Activated naive CD8-positive, alpha-beta T cell (primary cell): Measurements from ENCODE around the gene OR52I2.
A peak's percentile ranks its signal among the peaks of the same experiment; 100 is the strongest.

ENCODE experiments used
- H3K27ac Mint-ChIP-seq: one replicate; pipeline ENCODE4 v1.8.0; 2021; ENCODE audit warnings: mixed read lengths
- H3K27me3 Mint-ChIP-seq: one replicate; pipeline ENCODE4 v1.8.0; 2021; ENCODE audit warnings: mixed read lengths
- H3K36me3 Mint-ChIP-seq: one replicate; pipeline ENCODE4 v1.8.0; 2021; ENCODE audit warnings: mixed read lengths
- H3K4me1 Mint-ChIP-seq: one replicate; pipeline ENCODE4 v1.8.0; 2021; ENCODE audit warnings: low read depth, mixed read lengths
- H3K4me3 Mint-ChIP-seq: one replicate; pipeline ENCODE4 v1.8.0; 2021; ENCODE audit warnings: mild to moderate bottlenecking, mixed read lengths
- H3K9me3 Mint-ChIP-seq: one replicate; pipeline ENCODE4 v1.8.0; 2021; ENCODE audit warnings: low read depth, mixed read lengths

OR52I2 gene

DNA sequence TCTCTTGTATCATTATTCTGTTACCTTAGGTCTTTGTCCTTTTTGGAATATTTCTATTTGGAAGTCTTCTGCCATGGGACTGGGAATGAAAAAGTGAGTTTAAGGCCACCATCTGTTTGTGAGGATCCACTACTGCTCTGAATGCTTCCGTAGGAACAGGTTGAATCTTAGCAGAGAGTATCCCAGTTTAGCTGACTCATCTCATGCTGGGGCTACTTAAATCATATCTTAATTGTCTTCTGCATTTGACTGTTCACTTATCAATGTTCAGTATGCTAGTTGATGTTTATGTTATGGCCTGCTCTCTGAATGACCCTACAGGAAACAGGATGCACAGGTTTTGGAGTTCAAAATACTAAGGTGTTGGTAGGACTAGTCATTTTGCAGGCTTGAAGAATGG, 1.4 kb upstream of the OR52I2 start:
- Mint-ChIP-seq H3K36me3 (peaks cover 3% of the 10 kb centered on the region), H3K9me3 (no peaks in the 10 kb centered on the region), H3K4me1 (peaks cover 5% of the 10 kb centered on the region), H3K27me3 (peaks cover 29% of the 10 kb centered on the region), H3K27ac (no peak overlapping the region), H3K4me3 (no peak overlapping the region)

DNA sequence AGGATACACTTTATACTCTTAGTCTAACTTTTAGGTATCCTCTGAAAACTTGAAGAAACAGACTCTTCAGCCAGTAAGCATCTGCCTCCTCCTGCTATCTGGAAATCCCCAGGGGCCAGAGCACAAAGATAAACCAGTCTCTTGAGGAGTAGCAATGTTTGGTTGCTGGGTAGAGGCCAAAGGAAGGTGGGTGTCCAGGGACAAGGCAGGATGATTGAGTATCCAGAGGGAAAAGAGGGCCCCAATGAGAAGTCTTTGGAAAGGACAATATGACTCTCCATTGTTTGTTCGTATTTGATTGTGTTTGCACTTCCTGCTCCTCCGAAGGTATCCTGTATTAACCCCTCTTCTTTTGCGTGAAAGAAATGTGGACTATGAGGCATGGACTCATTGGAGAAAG, 7.5 kb downstream of the OR52I2 start:
- H3K36me3 Mint-ChIP-seq, result peaks cover 3% of the 10 kb centered on the region
- no peak overlapping the region for H3K27ac Mint-ChIP-seq
- no peaks in the 10 kb centered on the region for H3K9me3 Mint-ChIP-seq
- H3K4me1 Mint-ChIP-seq, result no peaks in the 10 kb centered on the region
- no peak overlapping the region for H3K4me3 Mint-ChIP-seq
- peaks cover 14% of the 10 kb centered on the region for H3K27me3 Mint-ChIP-seq

DNA sequence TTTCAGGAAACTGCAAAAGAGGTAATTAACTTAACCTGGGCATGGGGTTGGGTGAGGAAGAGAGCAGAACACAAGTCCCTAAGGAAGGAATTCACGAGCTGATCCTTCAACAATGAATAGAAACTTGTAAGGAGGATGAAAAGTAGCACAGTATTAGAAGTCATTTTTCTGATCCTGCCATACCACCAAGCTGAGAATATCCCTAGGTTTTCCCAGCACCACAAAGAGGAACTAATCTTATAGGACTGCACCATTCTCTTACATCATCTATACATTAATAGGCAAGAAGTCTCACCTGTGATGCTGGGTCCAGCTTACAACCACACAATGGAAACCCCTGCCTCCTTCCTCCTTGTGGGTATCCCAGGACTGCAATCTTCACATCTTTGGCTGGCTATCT, 12.2 kb downstream of the OR52I2 start, which contains the start of gene OR52I1:
Gene OR52I1, plus strand, starts transcription at position 301 of the 400 bp plus-strand sequence. Its CDS starts 0 bp downstream, at position 301.
- no peak within 1 kb of the TSS for H3K4me3 Mint-ChIP-seq
- no peaks in the 10 kb centered on the region for H3K27me3 Mint-ChIP-seq
- H3K36me3 Mint-ChIP-seq, result peaks cover 14% of the 10 kb centered on the region
- no peaks in the 10 kb centered on the region for H3K4me1 Mint-ChIP-seq
- H3K27ac Mint-ChIP-seq, result no peak within 1 kb of the TSS
- no peaks in the 10 kb centered on the region for H3K9me3 Mint-ChIP-seq

DNA sequence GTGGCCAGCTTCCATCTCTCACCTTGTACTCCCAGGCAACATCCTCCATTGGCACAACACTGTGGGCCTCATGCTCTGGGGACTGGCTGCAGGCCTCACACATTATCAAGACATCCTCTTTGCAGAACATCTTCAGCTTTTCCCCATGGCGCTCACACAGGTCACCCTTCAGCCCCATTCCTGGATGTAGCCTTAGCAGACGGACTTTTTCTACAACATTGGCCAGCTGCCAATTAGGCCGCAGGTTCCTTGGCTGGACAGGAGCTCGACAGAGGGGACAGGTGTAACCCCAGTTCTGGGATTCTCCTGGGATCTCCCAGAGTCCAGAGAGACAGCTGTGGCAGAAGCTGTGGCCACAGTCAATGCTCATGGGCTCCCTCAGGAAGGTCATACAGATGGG, 23.5 kb downstream of the OR52I2 start:
- no peaks in the 10 kb centered on the region for H3K27me3 Mint-ChIP-seq
- peaks cover 40% of the 10 kb centered on the region for H3K4me1 Mint-ChIP-seq
- H3K4me3 Mint-ChIP-seq, result no peak overlapping the region
- H3K36me3 Mint-ChIP-seq, result peaks cover 14% of the 10 kb centered on the region
- H3K9me3 Mint-ChIP-seq, result no peaks in the 10 kb centered on the region
- no peak overlapping the region for H3K27ac Mint-ChIP-seq

DNA sequence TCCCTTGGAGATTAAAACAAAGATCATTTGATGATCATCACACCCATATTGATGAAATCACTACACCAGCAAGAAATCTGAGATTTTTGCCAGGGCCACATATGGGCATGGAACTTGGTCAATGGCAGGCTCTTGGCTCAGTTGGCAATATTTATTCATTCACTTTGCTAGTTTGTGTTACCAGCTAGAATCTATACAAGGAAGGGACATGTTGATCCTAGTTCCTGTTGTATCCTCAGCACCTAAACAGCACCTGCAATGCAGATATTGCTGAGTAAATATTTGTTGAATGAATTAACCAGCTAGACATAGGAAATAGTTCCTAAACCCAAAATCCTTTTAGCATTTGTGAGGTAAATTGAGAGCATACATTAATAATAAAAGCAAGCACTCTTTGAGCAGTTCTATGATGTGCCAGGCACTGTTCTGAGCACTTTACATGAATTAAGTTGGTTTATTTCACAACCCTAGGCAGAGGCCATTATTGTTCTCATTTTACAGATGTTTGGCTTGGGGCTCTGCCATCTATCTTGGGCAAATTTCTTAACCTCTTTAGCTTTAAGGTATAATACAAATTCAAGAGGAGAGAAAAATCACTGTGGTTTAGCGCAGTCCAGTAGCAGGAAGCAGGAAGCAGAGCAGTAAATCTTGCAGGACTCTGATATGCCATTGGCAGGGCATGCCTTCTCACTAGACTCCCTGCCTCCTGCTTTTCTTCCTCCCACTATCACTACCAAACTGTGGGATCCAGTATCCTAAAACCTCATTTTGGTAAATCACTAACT, 24.9 kb downstream of the OR52I2 start:
- Mint-ChIP-seq H3K27ac (no peak overlapping the region), H3K36me3 (peaks cover 12% of the 10 kb centered on the region), H3K4me1 (peaks cover 45% of the 10 kb centered on the region), H3K4me3 (peak overlapping the region; percentile 92), H3K27me3 (no peaks in the 10 kb centered on the region), H3K9me3 (no peaks in the 10 kb centered on the region)

DNA sequence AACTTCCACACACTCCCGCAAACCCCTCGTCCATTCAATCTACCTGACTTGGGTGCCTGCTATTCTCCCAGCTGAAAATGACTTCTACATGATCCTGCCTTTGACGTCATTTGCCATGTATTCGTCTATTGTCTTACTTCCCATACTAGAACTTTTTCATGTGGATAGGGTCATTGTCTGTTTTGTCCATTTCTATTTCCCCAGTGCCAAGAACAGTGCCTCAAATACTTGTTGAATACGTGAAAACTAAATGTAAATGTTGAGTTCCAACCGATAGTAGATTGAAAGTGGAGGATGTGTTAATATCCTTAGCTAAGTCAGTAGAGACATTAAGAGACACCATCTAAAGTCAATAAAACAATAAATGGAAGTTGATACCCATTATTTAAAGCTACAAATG, 25.6 kb downstream of the OR52I2 start:
- Mint-ChIP-seq H3K9me3 (no peaks in the 10 kb centered on the region), H3K36me3 (peaks cover 12% of the 10 kb centered on the region), H3K27ac (peak overlapping the region; percentile 96), H3K27me3 (no peaks in the 10 kb centered on the region), H3K4me3 (peak overlapping the region; percentile 92), H3K4me1 (peaks cover 45% of the 10 kb centered on the region)

DNA sequence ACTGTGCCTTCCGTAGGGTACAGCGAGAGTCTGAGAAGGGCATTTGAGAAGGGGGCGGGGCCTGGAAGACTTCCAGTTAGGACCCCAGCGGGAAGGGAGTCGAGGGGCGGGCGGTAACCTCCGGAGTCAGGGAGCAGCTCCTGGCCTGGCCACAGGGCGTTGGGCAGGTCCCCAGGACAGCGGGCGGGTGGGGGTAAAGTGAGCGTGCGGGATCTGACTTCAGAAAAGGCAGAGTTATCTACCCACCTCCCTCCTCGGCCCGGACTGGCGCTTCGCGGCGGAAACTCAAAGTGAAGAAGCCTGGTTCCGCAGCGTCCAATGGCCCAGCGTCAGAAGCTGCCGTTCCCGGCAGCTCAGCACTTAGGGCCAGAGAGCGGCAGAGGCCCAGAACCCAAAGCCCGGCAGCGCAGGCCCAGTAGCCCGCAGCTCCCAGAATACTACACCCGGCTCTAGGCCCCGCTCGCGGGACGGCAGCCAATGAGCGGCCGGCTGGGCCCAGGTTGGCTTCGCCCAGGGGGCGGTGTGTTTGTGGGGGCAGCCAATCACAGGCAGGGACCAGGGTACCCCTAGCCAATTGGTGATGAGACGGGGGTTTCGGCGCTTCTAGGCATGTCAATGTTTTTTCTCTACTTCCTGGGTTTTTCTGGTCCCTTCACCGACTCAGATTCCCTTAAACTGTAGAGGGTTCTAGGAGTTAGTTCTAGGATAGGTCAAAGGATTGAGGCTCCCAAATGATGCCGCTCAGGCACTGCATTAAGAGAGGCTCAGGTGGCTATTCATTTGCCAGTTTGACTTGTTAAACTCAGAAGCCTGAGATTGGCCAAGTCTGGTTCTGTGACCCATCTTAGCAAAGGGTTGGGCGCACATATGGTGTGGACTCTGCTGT, 26.5 kb downstream of the OR52I2 start, which contains the start of gene TRIM68:
Gene TRIM68, minus strand, starts transcription at position 451 of the 886 bp plus-strand sequence. CDS start 2,727 bp downstream, outside the sequence.
- H3K9me3 Mint-ChIP-seq, result no peaks in the 10 kb centered on the region
- no peaks in the 10 kb centered on the region for H3K27me3 Mint-ChIP-seq
- H3K27ac Mint-ChIP-seq, result peak within 1 kb of the TSS; percentile 96
- H3K4me1 Mint-ChIP-seq, result peaks cover 45% of the 10 kb centered on the region
- H3K4me3 Mint-ChIP-seq, result peak within 1 kb of the TSS; percentile 92
- H3K36me3 Mint-ChIP-seq, result peaks cover 12% of the 10 kb centered on the region

DNA sequence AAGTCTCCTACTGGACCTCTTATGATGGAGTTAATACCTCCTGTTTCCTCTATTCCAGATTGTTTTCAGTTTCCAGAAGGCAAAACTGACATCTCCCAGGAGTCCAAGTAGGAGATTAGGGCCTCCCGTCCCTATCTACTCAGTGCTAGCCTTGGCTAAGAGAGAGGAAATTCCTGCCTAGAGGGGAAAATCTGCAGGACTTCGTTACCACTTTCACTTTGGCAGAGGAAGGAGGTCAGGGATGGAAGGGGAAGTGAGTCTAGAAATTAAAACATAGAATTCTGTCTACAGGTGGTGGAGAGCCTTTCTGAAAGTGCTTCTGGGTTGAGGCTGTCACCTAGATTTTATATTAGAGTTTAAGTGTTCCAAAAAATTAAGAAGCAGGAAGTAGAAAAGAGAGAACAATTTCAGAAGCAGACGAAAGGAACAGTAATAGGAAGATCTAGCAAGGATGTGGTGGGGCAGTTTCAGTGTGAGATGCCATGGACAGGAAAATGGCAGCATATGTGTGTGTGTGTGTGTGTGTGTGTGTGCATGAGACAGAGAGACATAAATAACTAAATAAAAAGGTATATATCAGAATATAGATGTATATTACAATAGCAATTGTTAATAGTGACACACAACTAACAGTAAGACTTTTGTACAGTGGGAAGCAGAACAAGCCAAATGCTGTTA, 28.9 kb downstream of the OR52I2 start:
- Mint-ChIP-seq H3K4me3 (peak overlapping the region; percentile 45), H3K27ac (peak overlapping the region; percentile 75), H3K4me1 (peaks cover 38% of the 10 kb centered on the region), H3K36me3 (peaks cover 2% of the 10 kb centered on the region), H3K27me3 (no peaks in the 10 kb centered on the region), H3K9me3 (no peaks in the 10 kb centered on the region)

DNA sequence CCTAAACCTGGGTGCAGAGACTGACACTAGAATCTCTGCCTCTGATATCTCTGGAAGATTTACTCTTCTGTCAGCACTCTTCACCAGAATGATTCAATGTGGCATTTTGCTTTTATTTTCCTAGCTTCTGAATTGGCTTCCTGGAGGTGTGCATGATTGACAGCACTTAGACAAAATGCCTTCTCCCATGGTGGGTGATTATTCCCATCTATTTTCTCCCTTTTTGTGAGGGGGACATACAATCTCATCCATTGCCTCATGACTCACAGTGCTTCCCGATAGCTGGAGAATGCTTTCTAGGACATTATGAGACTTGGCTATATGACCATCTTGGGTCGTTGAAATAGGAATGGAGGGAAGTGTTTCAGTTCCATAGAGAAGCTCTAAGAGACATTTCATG, 30.4 kb downstream of the OR52I2 start:
- no peak overlapping the region for H3K4me3 Mint-ChIP-seq
- H3K27me3 Mint-ChIP-seq, result peaks cover 2% of the 10 kb centered on the region

DNA sequence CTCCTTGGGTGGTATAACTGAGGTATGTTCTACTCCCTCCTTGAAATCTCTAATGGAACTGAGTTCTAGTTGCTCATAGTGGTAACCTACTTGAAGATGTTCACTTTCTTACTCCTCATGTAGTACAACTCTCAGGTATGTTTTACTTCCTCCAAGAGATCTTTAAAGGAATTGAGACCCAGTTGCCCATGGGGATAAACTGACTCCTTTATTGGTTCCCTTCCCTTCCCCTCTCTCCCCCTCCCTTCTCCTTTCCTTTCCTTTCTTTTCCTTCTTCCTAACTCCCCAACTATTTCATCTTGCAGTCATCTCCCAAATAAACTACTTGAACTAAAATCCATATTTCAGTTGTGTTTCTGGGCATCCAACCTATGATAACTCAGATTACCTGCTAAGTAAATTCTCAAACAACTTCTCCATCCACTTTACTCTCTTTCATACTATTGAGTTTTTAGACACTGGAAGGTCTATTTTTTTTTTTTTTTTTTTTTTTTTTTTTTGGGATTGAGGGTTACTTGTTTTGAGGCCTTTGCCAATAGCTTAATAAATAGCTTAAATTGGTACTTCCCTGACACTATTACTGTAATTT, 34.4 kb downstream of the OR52I2 start:
- Mint-ChIP-seq H3K36me3 (no peaks in the 10 kb centered on the region), H3K27ac (no peak overlapping the region), H3K27me3 (peaks cover 4% of the 10 kb centered on the region), H3K4me3 (no peak overlapping the region), H3K4me1 (no peaks in the 10 kb centered on the region), H3K9me3 (no peaks in the 10 kb centered on the region)

More for the DNA sequence above, 30.4 kb downstream of the OR52I2 start:
- H3K9me3 Mint-ChIP-seq, result no peaks in the 10 kb centered on the region
- no peaks in the 10 kb centered on the region for H3K36me3 Mint-ChIP-seq
- H3K27ac Mint-ChIP-seq, result no peak overlapping the region
- peaks cover 26% of the 10 kb centered on the region for H3K4me1 Mint-ChIP-seq

DNA sequence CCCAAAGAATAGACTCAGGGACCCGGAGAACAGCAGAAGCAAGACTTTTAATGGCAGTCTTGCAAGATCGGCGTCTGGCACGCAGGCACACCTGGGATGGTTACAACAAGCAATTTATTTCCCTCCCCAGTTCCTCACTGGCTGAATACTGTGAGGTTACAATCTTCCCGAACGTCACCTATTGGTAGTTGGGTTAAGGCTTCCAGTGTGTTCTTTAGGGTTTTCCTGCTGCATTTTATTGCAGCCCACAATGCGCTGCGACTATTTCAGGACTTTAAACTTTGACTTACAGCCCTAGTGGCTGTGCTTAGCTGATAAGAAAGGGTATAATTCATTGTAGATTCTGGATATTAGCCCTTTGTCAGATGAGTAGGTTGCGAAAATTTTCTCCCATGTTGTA, 38.0 kb downstream of the OR52I2 start:
- no peak overlapping the region for H3K4me3 Mint-ChIP-seq
- H3K36me3 Mint-ChIP-seq, result peaks cover 2% of the 10 kb centered on the region
- H3K9me3 Mint-ChIP-seq, result no peaks in the 10 kb centered on the region
- H3K27ac Mint-ChIP-seq, result no peak overlapping the region
- peaks cover 7% of the 10 kb centered on the region for H3K27me3 Mint-ChIP-seq
- no peaks in the 10 kb centered on the region for H3K4me1 Mint-ChIP-seq

DNA sequence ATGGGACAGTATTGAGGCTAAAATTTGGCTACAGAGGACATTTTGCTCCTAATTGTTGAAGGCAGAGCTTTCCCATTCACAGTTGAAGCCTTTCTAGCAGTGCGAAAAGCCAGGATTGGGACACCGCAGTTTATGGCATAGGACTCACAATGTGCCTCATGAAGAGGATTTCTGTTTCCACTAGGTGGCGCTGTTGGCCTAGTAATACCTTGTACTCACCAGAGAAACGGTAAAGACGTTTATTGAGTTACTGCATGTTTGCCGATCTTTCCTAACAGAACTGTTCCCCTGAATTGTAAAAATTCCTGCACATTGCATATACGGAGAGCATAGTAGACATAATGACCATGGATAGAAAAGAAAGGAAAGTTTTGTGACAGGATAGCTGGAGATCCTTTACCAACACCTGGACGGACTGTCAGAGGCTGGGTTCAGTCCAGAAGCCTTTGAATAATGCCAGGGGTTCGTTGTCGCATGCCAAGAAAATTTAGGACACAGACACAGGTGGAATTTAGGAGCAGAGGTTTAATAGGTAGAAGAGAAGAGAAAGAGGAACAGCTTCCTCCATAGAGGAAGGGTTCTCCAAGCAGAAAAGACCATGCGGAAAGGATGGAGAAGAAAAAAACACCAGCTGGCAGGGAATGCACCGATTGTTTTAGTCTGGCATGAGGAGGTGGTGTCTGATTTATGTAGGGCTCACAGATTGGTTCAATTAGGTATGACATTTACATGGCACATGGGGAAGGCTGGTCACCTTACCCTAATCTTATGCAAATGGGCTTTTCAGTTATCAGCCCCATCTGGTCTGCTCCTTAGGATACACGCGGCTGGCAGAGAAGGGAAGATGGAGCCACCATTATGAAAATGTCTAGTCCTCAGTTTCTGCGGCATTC, 44.9 kb downstream of the OR52I2 start:
- H3K4me1 Mint-ChIP-seq, result no peaks in the 10 kb centered on the region
- peaks cover 9% of the 10 kb centered on the region for H3K9me3 Mint-ChIP-seq
- peaks cover 36% of the 10 kb centered on the region for H3K27me3 Mint-ChIP-seq
- H3K4me3 Mint-ChIP-seq, result no peak overlapping the region
- H3K36me3 Mint-ChIP-seq, result peaks cover 17% of the 10 kb centered on the region
- no peak overlapping the region for H3K27ac Mint-ChIP-seq

DNA sequence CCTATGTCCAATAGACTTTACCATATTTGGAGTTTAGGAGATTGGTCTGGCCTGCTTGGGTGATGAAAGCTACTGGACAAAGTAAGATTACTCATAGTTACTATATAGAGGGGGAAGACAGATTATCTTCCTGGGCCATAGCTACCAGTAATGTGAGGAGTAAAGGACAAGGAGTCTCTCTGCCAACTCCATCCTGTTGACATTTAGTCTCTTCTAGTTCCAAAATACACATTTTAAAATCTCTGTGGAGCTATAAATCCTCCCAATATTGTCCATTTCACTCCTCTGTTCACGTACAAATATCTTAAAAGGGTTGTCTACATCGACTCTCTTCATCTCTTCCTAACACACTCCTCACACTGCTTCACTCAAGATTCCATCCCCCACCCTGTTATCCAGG, 54.6 kb downstream of the OR52I2 start:
- Mint-ChIP-seq H3K4me3 (no peak overlapping the region), H3K27me3 (peaks cover 7% of the 10 kb centered on the region), H3K9me3 (no peaks in the 10 kb centered on the region), H3K4me1 (no peaks in the 10 kb centered on the region), H3K36me3 (peaks cover under 1% of the 10 kb centered on the region), H3K27ac (no peak overlapping the region)
